Measurements from ENCODE around the gene CDH4.

The CDH4 gene

DNA sequence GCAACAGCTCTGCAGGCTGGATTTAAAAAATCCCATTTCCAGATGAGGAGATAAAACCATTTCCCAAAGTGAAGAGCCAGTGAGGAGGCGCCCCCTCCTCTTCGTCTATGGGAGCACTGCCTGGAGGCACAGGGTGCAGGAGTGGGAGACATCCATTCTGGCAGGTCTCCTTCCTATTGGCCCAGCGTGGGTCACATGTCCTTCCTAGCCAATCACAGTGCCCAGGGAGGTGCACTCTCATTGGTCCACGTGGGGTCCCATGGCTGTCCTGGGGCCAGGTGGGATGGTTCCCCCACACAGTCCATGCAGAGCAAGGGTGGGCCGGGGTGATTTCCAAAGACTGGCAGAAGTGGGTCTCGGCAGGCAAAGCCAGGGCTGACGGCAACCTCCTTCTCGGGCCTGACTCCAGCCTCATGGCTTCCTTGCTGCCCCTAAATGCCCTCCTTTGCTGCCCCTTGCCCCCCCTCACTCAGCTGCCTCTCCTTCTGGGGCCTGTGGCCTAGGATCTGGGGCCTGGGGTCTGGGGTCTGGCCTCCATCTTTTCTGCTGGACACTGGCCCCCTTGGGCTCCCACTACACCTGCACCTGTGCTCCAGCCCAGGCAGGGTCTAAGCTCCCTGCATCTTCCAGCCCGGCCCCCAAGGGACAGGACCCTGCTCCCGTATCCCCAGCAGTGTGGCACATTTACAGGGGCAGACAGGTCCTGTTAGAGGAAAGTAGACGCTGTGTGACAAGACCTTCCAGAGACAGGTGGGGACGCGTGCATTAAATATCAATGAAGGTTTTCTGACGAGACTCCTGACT lies 581.9 kb downstream of the CDH4 start:
- DNase-seq = no peak
- no peak for ATAC-seq (replicated peaks)
- H3K4me1 Mint-ChIP-seq = no peaks in the 10 kb centered on the region
- no peak overlapping the region for H3K4me3 Mint-ChIP-seq
- peaks cover 8 to 27% of the 10 kb centered on the region in 2 donors for H3K27me3 Mint-ChIP-seq
- no peaks in the 10 kb centered on the region for H3K36me3 Mint-ChIP-seq
- H3K9me3 Mint-ChIP-seq = peaks cover 0 to 2% of the 10 kb centered on the region in 2 donors
- no peak overlapping the region for H3K27ac Mint-ChIP-seq

DNA sequence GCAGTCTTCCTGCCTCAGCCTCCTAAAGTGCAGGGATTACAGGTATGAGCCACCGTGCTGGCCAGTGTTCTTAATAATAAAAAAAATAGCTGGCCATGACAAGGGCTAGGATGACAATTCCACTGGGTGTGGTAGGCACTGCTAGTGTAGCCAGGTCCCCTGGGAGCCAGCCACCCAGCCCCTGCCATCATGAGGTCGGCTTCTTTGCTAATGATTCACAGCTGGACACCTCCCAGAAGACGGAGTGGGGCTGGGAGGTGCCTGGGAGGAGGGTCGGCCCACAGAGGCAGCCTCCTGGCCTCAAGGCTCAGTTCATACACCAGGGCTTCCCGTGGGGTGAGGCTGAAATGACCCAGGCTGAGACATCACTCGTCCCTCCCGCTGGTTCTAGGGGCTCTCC lies 583.2 kb downstream of the CDH4 start:
- H3K4me3 Mint-ChIP-seq = no peak overlapping the region
- H3K27me3 Mint-ChIP-seq = peaks cover 8 to 25% of the 10 kb centered on the region in 2 donors
- H3K4me1 Mint-ChIP-seq = no peaks in the 10 kb centered on the region
- DNase-seq = no peak
- no peak for ATAC-seq (replicated peaks)
- H3K27ac Mint-ChIP-seq = no peak overlapping the region
- no peaks in the 10 kb centered on the region for H3K36me3 Mint-ChIP-seq
- H3K9me3 Mint-ChIP-seq = peaks cover 0 to 2% of the 10 kb centered on the region in 2 donors

DNA sequence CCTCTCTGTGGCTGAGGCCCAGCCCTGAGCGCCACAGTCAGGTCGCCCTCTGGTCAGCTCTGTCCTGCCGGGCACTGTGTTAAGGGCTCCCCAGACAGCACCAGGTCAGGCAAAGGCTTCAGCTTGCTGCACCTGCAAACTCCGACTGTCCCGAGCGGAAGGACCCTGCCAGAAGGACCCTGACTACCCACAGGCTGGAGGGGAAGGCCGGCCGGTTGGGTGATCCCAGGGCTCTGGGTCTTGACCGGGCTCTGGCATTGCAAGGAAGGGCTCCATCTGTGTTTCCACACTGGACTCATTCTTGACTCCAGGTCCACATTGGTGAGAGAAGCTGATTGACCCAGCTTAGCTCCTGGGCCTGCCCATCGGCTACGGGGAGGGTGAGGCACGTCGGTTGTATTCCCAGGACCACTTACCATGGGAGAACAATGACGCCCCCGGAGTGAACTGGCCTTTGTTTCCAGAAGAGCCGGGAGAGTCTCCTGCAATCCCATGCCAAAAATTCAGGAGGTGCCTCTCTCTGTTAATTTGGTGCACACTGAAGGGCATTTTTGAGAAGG lies 583.8 kb downstream of the CDH4 start:
- no peaks in the 10 kb centered on the region for H3K36me3 Mint-ChIP-seq
- H3K4me1 Mint-ChIP-seq = no peaks in the 10 kb centered on the region
- H3K4me3 Mint-ChIP-seq = no peak overlapping the region
- H3K27ac Mint-ChIP-seq = no peak overlapping the region
- H3K9me3 Mint-ChIP-seq = peaks cover 0 to 2% of the 10 kb centered on the region in 2 donors
- DNase-seq (no peak), ATAC-seq (replicated peaks) (no peak)
- peaks cover 4 to 19% of the 10 kb centered on the region in 2 donors for H3K27me3 Mint-ChIP-seq

DNA sequence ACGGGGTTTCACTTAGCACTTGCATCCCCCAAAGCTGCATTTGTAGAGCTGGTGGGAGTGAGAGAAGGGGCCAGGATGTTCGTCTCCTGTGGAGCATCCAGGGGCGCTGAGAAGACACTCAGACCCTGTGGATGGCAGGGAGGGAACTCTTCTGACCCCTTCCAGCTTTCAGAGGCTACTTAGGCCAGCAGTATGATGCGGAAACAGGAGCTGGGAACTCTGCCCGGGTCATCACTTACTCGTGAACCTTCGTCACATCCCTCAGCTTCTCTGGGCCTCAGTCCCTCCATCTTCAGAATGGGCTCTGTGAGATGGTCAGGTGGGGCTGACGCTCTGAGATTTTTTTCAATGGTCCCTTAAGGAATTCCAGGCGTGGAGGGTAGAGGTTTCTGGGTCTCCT lies 585.1 kb downstream of the CDH4 start:
- H3K4me3 Mint-ChIP-seq = no peak overlapping the region
- H3K27ac Mint-ChIP-seq = no peak overlapping the region
- peaks cover 0 to 2% of the 10 kb centered on the region in 2 donors for H3K9me3 Mint-ChIP-seq
- peaks cover 4 to 8% of the 10 kb centered on the region in 2 donors for H3K27me3 Mint-ChIP-seq
- H3K36me3 Mint-ChIP-seq = no peaks in the 10 kb centered on the region
- no peaks in the 10 kb centered on the region for H3K4me1 Mint-ChIP-seq
- no peak for ATAC-seq (replicated peaks)
- no peak for DNase-seq

DNA sequence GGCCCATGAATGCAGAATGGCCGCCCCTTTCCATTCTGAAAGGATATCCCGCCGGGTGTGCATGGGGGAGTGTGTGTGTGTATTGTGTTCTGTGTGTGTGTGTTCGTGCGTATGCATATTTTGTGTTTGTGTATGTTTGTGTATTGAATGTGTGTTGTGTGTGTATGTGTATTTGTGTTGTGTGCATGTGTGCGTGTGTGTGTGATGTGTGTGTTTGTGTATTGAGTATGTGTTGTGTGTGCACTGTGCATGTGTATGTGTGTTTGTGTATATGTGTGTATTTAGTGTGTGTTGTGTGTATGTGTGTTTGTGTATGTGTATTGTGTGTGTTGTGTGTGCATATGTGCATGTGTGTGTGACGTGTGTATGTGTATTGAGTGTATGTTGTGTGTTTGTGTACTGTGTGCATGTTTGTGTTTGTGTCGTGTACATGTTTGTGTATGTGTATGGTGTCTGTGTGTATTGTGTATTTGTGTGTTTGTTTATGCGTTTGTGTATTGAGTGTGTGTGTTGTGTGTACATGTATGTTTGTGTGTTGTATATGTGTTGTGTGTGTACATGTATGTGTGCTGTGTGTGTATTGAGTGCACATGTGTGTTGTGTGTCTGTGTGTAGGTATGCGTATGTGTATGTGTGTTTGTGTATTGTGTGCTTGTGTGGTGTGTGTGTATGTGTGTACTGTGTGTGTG lies 587.3 kb downstream of the CDH4 start:
- Mint-ChIP-seq H3K4me3 (no peak overlapping the region), H3K36me3 (no peaks in the 10 kb centered on the region), H3K27ac (no peak overlapping the region), H3K4me1 (no peaks in the 10 kb centered on the region), H3K9me3 (no peaks in the 10 kb centered on the region), H3K27me3 (no peaks in the 10 kb centered on the region)
- ATAC-seq (replicated peaks) (no peak), DNase-seq (no peak)

DNA sequence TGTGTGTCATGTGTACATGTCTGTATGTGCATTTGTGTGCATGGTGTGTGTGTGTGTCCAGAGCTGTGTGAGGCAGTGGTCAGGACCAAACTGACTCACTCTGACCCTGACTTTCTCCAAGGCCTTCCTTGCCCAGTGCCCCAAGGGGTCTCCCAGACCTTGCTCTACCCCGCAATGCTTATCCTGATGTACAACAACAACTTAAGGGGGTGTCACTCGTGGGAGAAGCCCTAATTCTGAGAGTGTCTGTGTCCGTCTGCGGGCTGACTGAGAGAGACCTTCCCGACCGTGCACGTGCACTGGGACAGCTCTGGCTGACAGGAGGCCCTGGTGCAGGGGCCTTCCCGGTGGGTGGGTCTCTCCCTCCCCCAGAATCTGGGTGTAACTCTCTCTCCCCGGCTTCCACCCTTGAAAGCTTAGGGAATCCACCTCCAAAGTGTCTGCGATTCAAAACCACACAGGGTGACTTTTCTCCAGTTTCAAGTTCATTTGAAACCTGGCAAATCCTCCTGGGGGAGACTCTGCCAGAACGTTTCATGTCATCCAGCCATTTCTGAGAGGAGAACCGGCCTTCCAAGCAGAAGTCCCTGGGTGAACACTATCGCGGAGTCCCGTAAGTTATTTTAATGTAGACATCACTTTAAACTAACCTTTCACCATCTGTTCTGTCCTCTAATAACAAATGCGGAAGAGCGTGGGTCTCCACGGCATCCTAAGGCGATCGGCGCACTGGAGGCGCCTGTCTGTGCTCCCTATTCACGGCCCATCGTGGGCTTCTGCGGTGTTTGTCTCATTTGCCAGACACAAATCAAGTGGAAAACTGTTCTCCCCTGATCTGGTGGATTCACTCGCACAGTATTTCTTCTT lies 588.1 kb downstream of the CDH4 start:
- Mint-ChIP-seq H3K27ac (no peak overlapping the region), H3K4me3 (no peak overlapping the region), H3K36me3 (no peaks in the 10 kb centered on the region), H3K4me1 (no peaks in the 10 kb centered on the region), H3K9me3 (no peaks in the 10 kb centered on the region), H3K27me3 (no peaks in the 10 kb centered on the region)
- DNase-seq = no peak
- ATAC-seq (replicated peaks) = no peak

DNA sequence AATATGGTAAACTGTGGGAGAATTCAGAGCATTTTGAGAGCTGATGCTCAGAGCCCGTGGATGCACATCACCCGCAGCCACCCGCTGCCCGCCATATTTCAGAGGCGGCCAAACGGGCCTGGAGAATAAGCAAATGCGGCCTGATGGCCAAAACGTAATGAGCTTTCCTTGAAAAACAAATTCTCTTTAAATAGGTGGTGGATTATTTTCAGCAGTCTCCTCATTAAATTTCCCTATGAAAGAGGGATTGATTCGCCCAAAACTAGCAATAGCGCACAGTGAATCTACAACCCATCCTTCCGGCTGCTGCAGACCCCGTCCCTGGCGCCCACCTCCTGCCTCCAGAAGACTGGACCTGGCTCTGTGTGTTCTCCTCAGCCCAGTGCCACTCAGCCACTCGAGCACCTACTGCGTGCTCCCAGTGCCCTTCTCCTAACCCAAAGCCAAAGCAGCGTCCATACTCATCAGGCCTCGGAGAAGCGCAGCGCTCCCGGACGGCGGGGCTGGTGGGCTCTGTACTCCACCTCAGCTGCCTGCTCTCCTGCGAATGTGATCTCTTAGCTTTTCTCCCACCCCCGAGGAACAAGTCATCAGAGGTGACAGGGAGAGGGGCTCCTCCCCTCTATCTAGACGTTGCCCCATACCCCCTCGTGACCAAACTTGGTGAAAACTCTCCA lies 588.9 kb downstream of the CDH4 start:
- Mint-ChIP-seq H3K27ac (no peak overlapping the region), H3K4me3 (no peak overlapping the region), H3K36me3 (no peaks in the 10 kb centered on the region), H3K4me1 (no peaks in the 10 kb centered on the region), H3K9me3 (no peaks in the 10 kb centered on the region), H3K27me3 (no peaks in the 10 kb centered on the region)
- ATAC-seq (replicated peaks) = no peak
- no peak for DNase-seq

DNA sequence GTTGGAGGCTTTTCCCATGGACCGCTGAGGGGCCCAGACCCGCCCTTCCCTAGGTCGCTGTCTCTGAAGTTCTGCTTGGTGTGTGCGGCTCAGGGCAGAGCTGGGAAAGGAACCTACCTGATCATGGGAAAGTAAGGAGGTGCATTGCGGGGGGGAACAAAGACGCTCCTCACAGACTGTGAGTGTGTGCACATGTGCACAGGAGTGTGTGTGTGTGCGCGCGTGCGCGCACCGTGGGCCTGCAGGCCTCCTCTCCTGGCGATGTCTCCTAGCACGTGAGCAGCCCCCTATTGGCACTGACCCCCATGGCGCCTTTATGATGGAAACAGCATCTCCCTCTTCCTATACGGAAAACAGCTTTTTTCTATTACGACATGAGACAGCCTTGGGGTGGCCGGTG lies 589.5 kb downstream of the CDH4 start:
- ATAC-seq (replicated peaks) (no peak), DNase-seq (no peak)
- Mint-ChIP-seq H3K9me3 (no peaks in the 10 kb centered on the region), H3K4me3 (no peak overlapping the region), H3K27me3 (no peaks in the 10 kb centered on the region), H3K36me3 (no peaks in the 10 kb centered on the region), H3K4me1 (no peaks in the 10 kb centered on the region), H3K27ac (no peak overlapping the region)

DNA sequence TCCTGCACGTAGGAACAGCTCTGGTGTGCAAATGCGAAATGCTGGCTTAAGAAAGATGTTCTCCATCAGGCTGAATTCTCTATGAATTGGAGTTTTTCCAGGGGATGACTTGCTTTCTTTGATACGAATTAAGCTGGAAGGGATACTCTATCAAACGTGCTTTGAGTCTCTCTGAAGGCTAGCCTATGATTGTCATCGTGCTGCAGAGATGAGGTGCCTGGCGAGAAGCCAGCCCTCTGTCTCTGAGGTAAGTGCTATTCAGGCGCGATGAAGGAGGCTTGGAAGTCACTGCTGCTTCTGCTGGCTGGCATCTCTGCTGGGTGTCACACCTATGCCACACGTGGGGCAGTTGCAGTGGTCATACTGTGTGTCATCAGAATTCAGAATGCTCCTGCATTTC lies 589.9 kb downstream of the CDH4 start:
- H3K9me3 Mint-ChIP-seq = no peaks in the 10 kb centered on the region
- H3K27ac Mint-ChIP-seq = no peak overlapping the region
- DNase-seq (no peak), ATAC-seq (replicated peaks) (no peak)
- H3K36me3 Mint-ChIP-seq = no peaks in the 10 kb centered on the region
- H3K4me3 Mint-ChIP-seq = no peak overlapping the region
- H3K27me3 Mint-ChIP-seq = no peaks in the 10 kb centered on the region
- H3K4me1 Mint-ChIP-seq = no peaks in the 10 kb centered on the region

DNA sequence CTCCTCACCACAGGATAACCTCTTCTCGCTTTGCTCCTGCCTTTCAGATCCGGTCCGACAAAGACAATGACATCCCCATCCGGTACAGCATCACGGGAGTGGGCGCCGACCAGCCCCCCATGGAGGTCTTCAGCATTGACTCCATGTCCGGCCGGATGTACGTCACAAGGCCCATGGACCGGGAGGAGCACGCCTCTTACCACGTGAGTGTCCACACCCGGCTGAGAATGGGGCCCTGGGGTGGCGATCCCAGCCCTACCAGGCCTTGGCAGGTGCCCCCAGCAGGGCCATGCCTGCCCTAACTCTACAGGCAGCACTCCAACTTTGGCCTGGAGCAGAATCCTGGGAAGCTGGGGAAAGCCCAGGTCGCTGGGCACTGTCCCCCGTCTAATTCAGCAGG lies 592.6 kb downstream of the CDH4 start:
- H3K4me1 Mint-ChIP-seq = no peaks in the 10 kb centered on the region
- ATAC-seq (replicated peaks) = no peak
- H3K27me3 Mint-ChIP-seq = no peaks in the 10 kb centered on the region
- peaks cover 0 to 5% of the 10 kb centered on the region in 2 donors for H3K9me3 Mint-ChIP-seq
- DNase-seq = no peak
- no peaks in the 10 kb centered on the region for H3K36me3 Mint-ChIP-seq
- no peak overlapping the region for H3K27ac Mint-ChIP-seq
- no peak overlapping the region for H3K4me3 Mint-ChIP-seq

DNA sequence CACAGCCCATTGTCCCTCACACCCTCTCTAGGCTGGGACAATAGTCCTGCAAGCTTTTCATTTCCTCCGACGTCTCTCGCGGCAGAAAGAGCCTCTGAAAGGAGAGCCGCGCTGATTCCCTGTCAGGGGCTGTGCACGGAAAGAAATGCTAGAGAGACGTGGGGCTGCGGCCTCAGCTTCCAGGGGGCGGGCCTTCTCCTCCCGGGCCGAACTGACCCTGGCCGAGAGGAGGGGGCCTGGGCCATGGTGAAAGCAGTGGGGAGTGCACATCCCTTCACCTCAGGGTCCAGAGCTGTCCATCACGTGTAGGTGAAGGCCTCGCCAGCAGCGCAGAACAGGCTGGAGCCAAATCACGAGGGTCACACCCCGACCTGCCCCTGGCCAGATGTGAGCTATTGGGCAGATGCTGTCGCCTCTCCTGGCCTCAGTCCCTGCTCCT lies 593.2 kb downstream of the CDH4 start:
- DNase-seq (no peak), ATAC-seq (replicated peaks) (no peak)
- no peaks in the 10 kb centered on the region for H3K36me3 Mint-ChIP-seq
- H3K4me3 Mint-ChIP-seq = no peak overlapping the region
- H3K4me1 Mint-ChIP-seq = no peaks in the 10 kb centered on the region
- no peaks in the 10 kb centered on the region for H3K27me3 Mint-ChIP-seq
- H3K9me3 Mint-ChIP-seq = peaks cover 0 to 5% of the 10 kb centered on the region in 2 donors
- no peak overlapping the region for H3K27ac Mint-ChIP-seq

DNA sequence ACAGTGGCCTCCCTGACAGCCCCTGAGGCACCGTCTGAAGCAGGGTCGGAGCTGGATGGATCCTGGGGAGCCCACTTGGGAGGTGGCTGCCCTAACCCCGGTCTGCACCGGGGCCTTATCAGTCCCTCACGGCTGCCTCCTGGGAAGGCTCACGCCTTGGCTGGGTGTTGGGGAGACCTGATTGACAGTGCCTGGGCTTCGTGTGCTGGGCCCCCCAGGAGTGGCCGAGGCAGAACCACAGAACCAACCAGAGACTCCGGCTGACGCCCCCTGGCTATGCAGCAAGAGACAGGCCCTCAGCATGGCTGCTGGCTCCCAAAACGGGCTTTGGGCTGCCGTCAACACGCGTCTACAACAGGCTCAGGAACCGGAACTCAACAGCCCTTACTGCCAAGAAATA lies 594.0 kb downstream of the CDH4 start:
- no peak for DNase-seq
- Mint-ChIP-seq H3K4me1 (no peaks in the 10 kb centered on the region), H3K36me3 (no peaks in the 10 kb centered on the region)

DNA sequence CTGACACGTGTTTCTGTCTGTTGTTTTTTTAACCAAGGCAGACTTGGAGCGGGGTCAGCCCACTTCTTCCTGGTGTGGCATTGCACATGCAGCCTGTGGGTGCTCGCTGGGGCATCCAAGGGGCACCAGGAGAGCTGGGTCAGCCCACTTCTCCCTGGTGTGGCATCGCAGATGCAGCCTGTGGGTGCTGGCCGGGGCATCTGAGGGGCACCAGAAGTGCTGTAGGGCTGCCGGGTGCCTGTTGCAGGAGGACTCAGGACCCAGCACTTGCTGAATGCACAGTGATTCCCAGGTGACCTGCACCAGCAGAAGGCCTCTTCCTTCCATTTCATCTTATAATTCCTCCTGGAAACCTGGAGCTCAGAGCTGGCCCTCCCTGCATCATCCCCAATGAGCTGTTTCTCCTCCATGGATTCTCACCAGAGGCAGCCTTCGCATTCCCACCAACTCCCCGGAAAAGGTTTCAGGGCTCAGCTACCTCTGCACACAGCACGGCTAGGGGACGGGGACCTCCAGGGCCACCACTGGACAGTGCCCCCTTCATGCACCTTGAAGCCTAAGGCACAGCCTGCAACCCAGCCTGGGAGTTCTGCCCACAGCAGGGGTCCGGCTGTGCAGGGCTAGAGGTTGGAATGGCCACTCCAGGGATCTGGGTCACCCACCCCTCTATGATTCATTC lies 594.8 kb downstream of the CDH4 start:
- ATAC-seq (replicated peaks) (no peak), DNase-seq (no peak)
- H3K27ac Mint-ChIP-seq = no peak overlapping the region
- no peaks in the 10 kb centered on the region for H3K4me1 Mint-ChIP-seq
- H3K9me3 Mint-ChIP-seq = peaks cover 0 to 5% of the 10 kb centered on the region in 2 donors
- no peak overlapping the region for H3K4me3 Mint-ChIP-seq
- H3K36me3 Mint-ChIP-seq = no peaks in the 10 kb centered on the region
- H3K27me3 Mint-ChIP-seq = no peaks in the 10 kb centered on the region

More for the DNA sequence above, 594.0 kb downstream of the CDH4 start:
- Mint-ChIP-seq H3K27ac (no peak overlapping the region), H3K27me3 (no peaks in the 10 kb centered on the region), H3K9me3 (peaks cover 0 to 5% of the 10 kb centered on the region in 2 donors), H3K4me3 (no peak overlapping the region)
- ATAC-seq (replicated peaks) = no peak
